K562 (cell line): ENCODE results near the gene MYOM1. TPM values are rescaled to one million over a fixed set of nuclear protein-coding genes. Genes with fewer than 3 reads are reported as not detected.

Source experiments
- ATAC-seq: fragments of 200-7000 bp; cut with Tn5 transposase; 3 replicates; pipeline ENCODE4 v1.9.1; 2020; ENCODE audit warnings: moderate library complexity
- BruUV-seq: library from RNA; stranded (reverse); fragments of 400-500 nt; replicated peaks from 2 replicates; lab custom pipeline; 2021; lab: Mats Ljungman, UMichigan
- CTCF ChIA-PET: fragments of 300-600 bp; formaldehyde crosslinking; extraction: SDS; loops from one replicate; lab custom pipeline; 2021; ENCODE audit warnings: low intra/inter-chr PET ratio; lab: Yijun Ruan, JAX
- POLR2A ChIA-PET: fragments of 300-600, 350-650 bp; sonication (Branson Sonifier 250); formaldehyde crosslinking; extraction: SDS; loops from one replicate; lab custom pipeline; 2021; ENCODE audit warnings: antibody characterized with exemption, inconsistent platforms; lab: Yijun Ruan, JAX
- DNase-seq, 4 experiments: peaks; one replicate each; pipeline versions ENCODE4 v3.0.0 to v3.0.0-alpha.2; 2011 to 2018; ENCODE audit warnings: low spot score in 3 of 4, mixed read lengths in 3 of 4; ENCODE audit errors: extremely low read depth in 1 of 4
- FAIRE-seq: peaks from 2 replicates; lab custom pipeline; 2011; peaks lifted over from hg19 to GRCh38; lab: Jason Lieb, UNC
- H2AFZ ChIP-seq: 2 replicates; pipeline ENCODE4 v1.6.0; 2011; ENCODE audit warnings: low read depth, low read length, control low read depth, inconsistent platforms
- H3K27ac ChIP-seq: fragments of 200-600 bp; 3 replicates; pipeline ENCODE4 v1.8.0; 2011; ENCODE audit warnings: low read depth, mild to moderate bottlenecking, control low read depth, inconsistent platforms, low read length, moderate library complexity, mixed read lengths; ENCODE audit errors: extremely low read depth
- H3K27me3 ChIP-seq, 2 experiments: fragments of 300-600 bp in 1 of 2; 2 replicates in 1 of 2; 3 replicates in 1 of 2; pipeline versions ENCODE4 v1.6.0 to v1.8.0; 2011; ENCODE audit warnings: inconsistent platforms in 2 of 2, low read length in 2 of 2, mild to moderate bottlenecking in 1 of 2, mixed read lengths in 1 of 2, moderate library complexity in 1 of 2; ENCODE audit not compliant: control insufficient read depth in 2 of 2, insufficient read depth in 2 of 2
- H3K36me3 ChIP-seq: fragments of 300-600 bp; 3 replicates; pipeline ENCODE4 v1.8.0; 2011; ENCODE audit warnings: mild to moderate bottlenecking, low read length, inconsistent platforms; ENCODE audit not compliant: control insufficient read depth, insufficient read depth
- H3K4me1 ChIP-seq, 2 experiments: fragments of 200-600 bp in 1 of 2; replicated peaks in 1 of 2; 2 replicates in 1 of 2; 3 replicates in 1 of 2; pipeline versions ENCODE4 v1.5.1 to v1.8.0; 2011; ENCODE audit warnings: inconsistent platforms in 2 of 2, low read length in 2 of 2, mild to moderate bottlenecking in 1 of 2, mixed read lengths in 1 of 2, moderate library complexity in 1 of 2; ENCODE audit not compliant: control insufficient read depth in 2 of 2, insufficient read depth in 2 of 2
- H3K4me2 ChIP-seq: 2 replicates; pipeline ENCODE4 v1.6.1; 2011; ENCODE audit warnings: low read length, control low read depth, inconsistent platforms, mixed read lengths; ENCODE audit not compliant: insufficient read depth
- H3K4me3 ChIP-seq: fragments of 200-600 bp; sonication (generic), shearing (Covaris generic); 2 replicates; pipeline ENCODE4 v1.5.1; 2016; ENCODE audit warnings: control low read depth, inconsistent platforms
- H3K79me2 ChIP-seq: fragments of 200-600 bp; 3 replicates; pipeline ENCODE4 v1.8.0; 2011; ENCODE audit warnings: low read length, inconsistent platforms; ENCODE audit not compliant: control insufficient read depth, insufficient read depth
- H3K9ac ChIP-seq, 2 experiments: 2 replicates each; pipeline versions ENCODE4 v1.6.0 to v1.6.1; 2011; ENCODE audit warnings: low read depth in 2 of 2, low read length in 2 of 2, control low read depth in 1 of 2, inconsistent platforms in 1 of 2, mild to moderate bottlenecking in 1 of 2, mixed read lengths in 1 of 2; ENCODE audit not compliant: insufficient read depth in 1 of 2
- H3K9me1 ChIP-seq: one replicate; pipeline ENCODE4 v1.6.0; 2011; ENCODE audit warnings: inconsistent platforms, mild to moderate bottlenecking, low read length, moderate library complexity; ENCODE audit not compliant: control insufficient read depth, insufficient read depth
- H3K9me3 ChIP-seq: replicated peaks from 2 replicates; pipeline ENCODE4 v1.5.1; 2011; ENCODE audit warnings: low read depth, low read length, inconsistent platforms; ENCODE audit not compliant: control insufficient read depth, insufficient read depth
- H4K20me1 ChIP-seq: replicated peaks from 2 replicates; pipeline ENCODE4 v1.6.1; 2011; ENCODE audit warnings: low read length, inconsistent platforms, mixed read lengths; ENCODE audit not compliant: control insufficient read depth, insufficient read depth
- MGA ChIP-seq: fragments of 450-650 bp; IDR thresholded peaks from 2 replicates; pipeline ENCODE4 v1.6.1; 2016; ENCODE audit warnings: mild to moderate bottlenecking, moderate library complexity
- ZNF3 ChIP-seq: fragments of 250-450 bp; sonication (Bioruptor Pico); IDR thresholded peaks from 2 replicates; pipeline ENCODE4 v1.5.0; 2021; ENCODE audit warnings: mild to moderate bottlenecking, moderate library complexity
- WGBS: fragments of 100-300 bp; shearing (Covaris generic); methylation state at CpG from one replicate; pipeline ENCODE4 v1.1.6; 2016; ENCODE audit warnings: low coverage, mixed read lengths; ENCODE audit not compliant: insufficient coverage; ENCODE audit errors: missing lambda C conversion rate; 5-methylcytosine and 5-hydroxymethylcytosine counted together
- in situ Hi-C: fragments of 300-500 bp; cut with MboI; formaldehyde crosslinking; loops from 4 replicates; pipeline ENCODE4 v1.15.0; 2018; ENCODE audit warnings: inconsistent platforms, mixed read lengths
- intact Hi-C: fragments of 100-400 bp; cut with micrococcal nuclease; formaldehyde crosslinking; loops from 2 replicates; pipeline ENCODE4 v1.14.2; 2022
- polyA plus RNA-seq, 8 experiments: library from polyadenylated mRNA; depleted of rRNA in 4 of 8; stranded (reverse) in 5 of 8; unstranded in 3 of 8; fragments of >200 nt; fragmentation: Nextera tagmentation in 2 of 8; fragmentation: Illumina TruSeq in 1 of 8; extraction: Ambion mirVana in 2 of 8; extraction: Trizol in 1 of 8; gene quantifications; 2 replicates each; pipeline versions ENCODE4 v1.2.1 to v1.2.3, GENCODE V29; 2011 to 2014; ENCODE audit warnings: inconsistent platforms in 1 of 8, missing spikeins in 1 of 8
- total RNA-seq, 7 experiments: library from RNA; depleted of rRNA in 6 of 7; stranded (reverse); fragments of >200 nt in 6 of 7; fragmentation: Illumina TruSeq in 2 of 7; extraction: Trizol in 2 of 7; gene quantifications; 2 replicates each; pipeline versions ENCODE4 v1.2.1 to v1.2.3, GENCODE V29; 2011 to 2021; ENCODE audit warnings: low replicate concordance in 1 of 7

MYOM1 gene
- total and polyA plus RNA-seq, 9 of the 15 experiments (the other 6 are each of a cell fraction or from before 2014, with no cell fraction given), result 0.01 to 0.62 (median 0.25) TPM

DNA sequence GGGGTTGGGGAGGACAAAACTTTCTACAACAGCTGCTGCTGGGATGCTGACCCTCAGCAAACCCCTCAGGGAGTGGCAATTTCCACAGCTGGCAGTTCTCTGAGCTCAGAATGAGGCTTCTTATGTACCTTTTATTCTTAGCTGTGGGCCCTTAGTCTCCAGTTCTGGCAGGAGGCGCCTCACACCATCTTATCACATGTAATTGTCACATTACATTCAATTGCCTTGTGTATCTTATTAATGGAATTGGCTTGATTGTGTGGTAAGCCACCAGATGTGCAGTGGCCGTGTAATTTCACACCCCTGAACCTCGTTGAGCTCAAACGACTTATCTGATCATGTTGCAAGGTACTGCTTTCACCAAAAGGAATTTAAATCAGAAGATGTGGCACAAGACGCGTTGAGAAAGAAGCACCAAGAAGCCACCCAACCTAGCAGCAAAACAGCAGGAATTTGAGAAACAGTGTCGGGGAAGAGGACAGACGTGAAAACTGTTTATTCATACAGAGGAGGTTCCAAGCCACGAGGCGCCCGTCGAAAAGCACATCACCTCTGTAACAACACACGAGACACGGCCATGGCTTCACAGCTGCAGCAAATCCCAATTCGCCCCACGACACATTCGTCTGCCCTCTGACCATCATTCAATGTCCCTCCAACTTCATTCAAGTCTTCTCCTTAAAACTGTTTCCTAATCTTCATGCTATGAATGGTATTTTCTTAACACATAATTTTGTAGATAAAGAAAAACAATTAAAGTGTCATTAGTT, 153.2 kb downstream of the MYOM1 start:
- POLR2A ChIA-PET, result interaction anchor here (0.6 to 1.0 kb wide), 3 partner anchors 10 to 77 kb away, joined by 3 to 4 read pairs (median 3); no protein-coding TSS in a partner anchor
- ATAC-seq (no peak), FAIRE-seq (no peak), DNase-seq (no peak)
- no peaks in the 10 kb centered on the region for H3K9me3 ChIP-seq
- peak overlapping the region; percentile 41; the same call in 1 of the 2 replicates for H2AFZ ChIP-seq
- CTCF ChIA-PET, result no interaction called here
- 59% methylated on average over 17 of the region's 17 CpGs for WGBS
- no peaks in the 10 kb centered on the region for H4K20me1 ChIP-seq
- H3K79me2 ChIP-seq, result no peaks in the 10 kb centered on the region
- H3K36me3 ChIP-seq, result no peaks in the 10 kb centered on the region
- intact Hi-C loops (no loop called here), in situ Hi-C loops (loop anchor here (10.0 kb wide), 1 partner anchor 132 kb away; no protein-coding TSS in a partner anchor)
- H3K4me3 ChIP-seq, result no peak overlapping the region
- no peaks in the 10 kb centered on the region for H3K27me3 ChIP-seq
- BruUV-seq, result no TSS peak
- H3K27ac ChIP-seq, result no peak overlapping the region
- peaks cover 4 to 5% of the 10 kb centered on the region in 2 experiments; a peak in 4 of 5 replicates for H3K4me1 ChIP-seq
- H3K9ac ChIP-seq, result no peak overlapping the region
- no peak overlapping the region for H3K4me2 ChIP-seq
- H3K9me1 ChIP-seq, result no peaks in the 10 kb centered on the region
- TF ChIP-seq ZNF3 (CRISPR knock-in tag), result no peak
- peak; percentile 24; the same call in 1 of the 2 replicates for TF ChIP-seq MGA
